H1 (cell line): ENCODE data around the gene RIBC2. TPM values are rescaled to one million over a fixed set of nuclear protein-coding genes. Genes with fewer than 3 reads are reported as not detected.

ENCODE experiments used
- CTCF ChIA-PET: fragments of 300-600 bp; sonication (Branson Sonifier 250); formaldehyde crosslinking; loops from one replicate; lab custom pipeline; 2021; ENCODE audit not compliant: partially characterized antibody; lab: Charles Lee
- POLR2A ChIA-PET: fragments of 300-600 bp; sonication (Branson Sonifier 250); formaldehyde crosslinking; loops from one replicate; lab custom pipeline; 2021; ENCODE audit warnings: inconsistent platforms; ENCODE audit not compliant: partially characterized antibody; lab: Charles Lee
- DNase-seq, 2 experiments: peaks; one replicate each; pipeline versions ENCODE4 v3.0.0 to v3.0.0-alpha.2; 2010 to 2022; ENCODE audit warnings: low spot score in 2 of 2, low read depth in 1 of 2, mixed read lengths in 1 of 2
- FAIRE-seq: peaks from 2 replicates; lab custom pipeline; 2011; peaks lifted over from hg19 to GRCh38; lab: Jason Lieb, UNC
- H2AFZ ChIP-seq: 2 replicates; pipeline ENCODE4 v1.8.1; 2012; ENCODE audit warnings: low read length, inconsistent platforms
- H2AK5ac ChIP-seq: 2 replicates; pipeline ENCODE4 v1.6.1; 2013; ENCODE audit warnings: low read depth, low read length
- H2BK120ac ChIP-seq: replicated peaks from 2 replicates; pipeline ENCODE3; 2013; ENCODE audit warnings: low read depth, low read length, inconsistent platforms
- H2BK12ac ChIP-seq: 2 replicates; pipeline ENCODE4 v1.6.1; 2013; ENCODE audit warnings: low read depth, low read length
- H2BK15ac ChIP-seq: 2 replicates; pipeline ENCODE4 v1.6.1; 2013; ENCODE audit warnings: low read length
- H2BK20ac ChIP-seq: 2 replicates; pipeline ENCODE4 v1.6.1; 2013; ENCODE audit warnings: low read length
- H2BK5ac ChIP-seq: 2 replicates; pipeline ENCODE4 v1.6.1; 2013; ENCODE audit warnings: low read depth, low read length
- H3K14ac ChIP-seq: 2 replicates; pipeline ENCODE4 v1.6.1; 2013; ENCODE audit warnings: inconsistent platforms; ENCODE audit not compliant: insufficient read length
- H3K18ac ChIP-seq: 2 replicates; pipeline ENCODE4 v1.6.1; 2013; ENCODE audit warnings: low read length; ENCODE audit errors: extremely low read depth
- H3K23ac ChIP-seq: 2 replicates; pipeline ENCODE4 v1.6.1; 2013; ENCODE audit warnings: inconsistent platforms; ENCODE audit not compliant: insufficient read length
- H3K23me2 ChIP-seq: 2 replicates; pipeline ENCODE4 v1.6.1; 2013; ENCODE audit warnings: low read depth, low read length
- H3K27ac ChIP-seq: 2 replicates; pipeline ENCODE4 v1.6.1; 2011; ENCODE audit warnings: low read depth, low read length, inconsistent platforms
- H3K27me3 ChIP-seq, 4 experiments: replicated peaks in 1 of 4; 1 replicate in 1 of 4; 2 replicates in 3 of 4; pipeline versions ENCODE4 v1.6.1 to v1.8.1; 2011 to 2013; ENCODE audit warnings: low read length in 3 of 4, mild to moderate bottlenecking in 3 of 4, inconsistent platforms in 2 of 4, mixed read lengths in 2 of 4, moderate library complexity in 1 of 4; ENCODE audit not compliant: control insufficient read depth in 3 of 4, insufficient read depth in 3 of 4; ENCODE audit errors: extremely low read depth in 1 of 4
- H3K36me3 ChIP-seq, 4 experiments: 2 replicates each; pipeline versions ENCODE4 v1.6.1 to v1.8.1; 2011 to 2013; ENCODE audit warnings: mild to moderate bottlenecking in 4 of 4, low read length in 3 of 4, moderate library complexity in 2 of 4, control low read depth in 1 of 4, inconsistent platforms in 1 of 4; ENCODE audit not compliant: insufficient read depth in 4 of 4, control insufficient read depth in 2 of 4
- H3K4ac ChIP-seq: replicated peaks from 2 replicates; pipeline ENCODE3; 2013; ENCODE audit warnings: low read length, low read depth, mixed read lengths, inconsistent platforms; ENCODE audit not compliant: insufficient read length
- H3K4me1 ChIP-seq, 4 experiments: replicated peaks in 1 of 4; 1 replicate in 1 of 4; 2 replicates in 3 of 4; pipeline versions ENCODE4 v1.6.1 to v1.8.1; 2011 to 2013; ENCODE audit warnings: low read length in 3 of 4, inconsistent platforms in 2 of 4, mixed read lengths in 1 of 4; ENCODE audit not compliant: insufficient read depth in 4 of 4, control insufficient read depth in 3 of 4
- H3K4me2 ChIP-seq, 2 experiments: 2 replicates each; pipeline versions ENCODE4 v1.6.1 to v1.8.1; 2011 to 2013; ENCODE audit warnings: low read depth in 2 of 2, low read length in 2 of 2, control low read depth in 1 of 2, inconsistent platforms in 1 of 2, mild to moderate bottlenecking in 1 of 2; ENCODE audit not compliant: insufficient read depth in 1 of 2
- H3K4me3 ChIP-seq, 4 experiments: fragments of 200-600, 300-600 bp in 1 of 4; sonication (generic), shearing (Covaris generic), sonication (Bioruptor Twin) in 1 of 4; 2 replicates each; pipeline versions ENCODE4 v1.5.1 to v1.8.1; 2011 to 2016; ENCODE audit warnings: low read length in 4 of 4, low read depth in 3 of 4, control low read depth in 2 of 4, inconsistent platforms in 2 of 4, mild to moderate bottlenecking in 2 of 4, mixed read lengths in 1 of 4, moderate library complexity in 1 of 4; ENCODE audit not compliant: insufficient read depth in 2 of 4; ENCODE audit errors: extremely low read depth in 1 of 4
- H3K56ac ChIP-seq: replicated peaks from 2 replicates; pipeline ENCODE3; 2013; ENCODE audit warnings: low read depth, mild to moderate bottlenecking, mixed read lengths, low read length, inconsistent platforms; ENCODE audit not compliant: insufficient read length
- H3K79me1 ChIP-seq: 2 replicates; pipeline ENCODE4 v1.6.1; 2013; ENCODE audit warnings: low read depth, low read length, control low read depth
- H3K79me2 ChIP-seq, 2 experiments: 2 replicates each; pipeline versions ENCODE4 v1.6.1 to v1.8.1; 2012 to 2013; ENCODE audit warnings: low read length in 2 of 2, mild to moderate bottlenecking in 2 of 2, inconsistent platforms in 1 of 2; ENCODE audit not compliant: insufficient read depth in 2 of 2, control insufficient read depth in 1 of 2
- H3K9ac ChIP-seq, 4 experiments: replicated peaks in 1 of 4; 1 replicate in 1 of 4; 2 replicates in 3 of 4; pipeline versions ENCODE4 v1.6.1 to v1.8.1; 2011 to 2013; ENCODE audit warnings: low read depth in 3 of 4, low read length in 3 of 4, control low read depth in 2 of 4, mild to moderate bottlenecking in 2 of 4, moderate library complexity in 2 of 4, inconsistent platforms in 1 of 4; ENCODE audit errors: extremely low read depth in 1 of 4
- H3K9me3 ChIP-seq, 2 experiments: 2 replicates each; pipeline versions ENCODE4 v1.6.1 to v1.8.1; 2012 to 2013; ENCODE audit warnings: mild to moderate bottlenecking in 2 of 2, moderate library complexity in 2 of 2, control low read depth in 1 of 2, inconsistent platforms in 1 of 2, low read depth in 1 of 2, low read length in 1 of 2, mixed read lengths in 1 of 2; ENCODE audit not compliant: insufficient read depth in 2 of 2
- H4K20me1 ChIP-seq, 2 experiments: replicated peaks in 1 of 2; 2 replicates each; pipeline versions ENCODE3 to v1.8.1; 2011 to 2013; ENCODE audit warnings: inconsistent platforms in 2 of 2, low read length in 2 of 2, mild to moderate bottlenecking in 1 of 2; ENCODE audit not compliant: insufficient read depth in 2 of 2, control insufficient read depth in 1 of 2
- H4K5ac ChIP-seq: 2 replicates; pipeline ENCODE4 v1.6.1; 2013; ENCODE audit warnings: low read length, low read depth, mixed read lengths, inconsistent platforms; ENCODE audit not compliant: insufficient read length
- H4K8ac ChIP-seq: 2 replicates; pipeline ENCODE4 v1.8.0; 2013; ENCODE audit warnings: mild to moderate bottlenecking, moderate library complexity, low read length, inconsistent platforms; ENCODE audit not compliant: insufficient read depth; ENCODE audit errors: extremely low read depth
- H4K91ac ChIP-seq: replicated peaks from 2 replicates; pipeline ENCODE3; 2013; ENCODE audit warnings: low read length, mixed read lengths, inconsistent platforms; ENCODE audit not compliant: insufficient read length
- CHD2 ChIP-seq: IDR thresholded peaks from 2 replicates; pipeline ENCODE4 v1.6.1; 2012; ENCODE audit warnings: low read length, improper control_type of control experiment
- SIRT6 ChIP-seq: IDR thresholded peaks from one replicate; pipeline ENCODE4 v1.7.1; 2012; ENCODE audit warnings: low read length, inconsistent platforms
- WGBS, 2 experiments: shearing (Covaris generic) in 1 of 2; methylation state at CpG; one replicate each; pipeline versions ENCODE4 v1.1.6 to v1.1.7; 2013 to 2015; ENCODE audit warnings: low lambda C conversion rate in 2 of 2, mixed read lengths in 2 of 2, inconsistent platforms in 1 of 2, low coverage in 1 of 2, missing lambda C conversion rate in 1 of 2; ENCODE audit not compliant: insufficient replicate concordance in 2 of 2, insufficient coverage in 1 of 2, insufficient read length in 1 of 2; ENCODE audit errors: extremely low coverage in 1 of 2, missing lambda C conversion rate in 1 of 2; 5-methylcytosine and 5-hydroxymethylcytosine counted together
- polyA plus RNA-seq, 7 experiments: library from polyadenylated mRNA; depleted of rRNA in 3 of 7; stranded (reverse) in 5 of 7; unstranded in 2 of 7; fragments of >200 nt in 5 of 7; fragments of 200-250 nt in 2 of 7; gene quantifications; 1 replicate in 5 of 7; 2 replicates in 1 of 7; 4 replicates in 1 of 7; pipeline versions ENCODE4 v1.2.1 to v1.2.3, GENCODE V29; 2011 to 2013; ENCODE audit warnings: missing spikeins in 2 of 7, mixed read lengths in 2 of 7
- total RNA-seq: library from RNA; stranded (reverse); fragmentation: NEBNext Ultra II Directional; extraction: Animal tissue kit (Norgen Biotek cat#: 25700); gene quantifications from 2 replicates; pipeline ENCODE4 v1.2.1, GENCODE V29; 2021
- TF ChIP-seq, protein P1 (sequence below), 3 experiments: IDR thresholded peaks; 1 replicate in 2 of 3; 2 replicates in 1 of 3; pipeline versions ENCODE4 v1.5.1 to v1.6.1; 2011; ENCODE audit warnings: low read length in 3 of 3, mild to moderate bottlenecking in 3 of 3, inconsistent platforms in 2 of 3, low read depth in 1 of 3, moderate library complexity in 1 of 3; ENCODE audit not compliant: insufficient read depth in 1 of 3; ENCODE audit errors: control extremely low read depth in 1 of 3

Gene RIBC2
- total and polyA plus RNA-seq, 2 of the 8 experiments (the other 6 are each of a cell fraction or from before 2014, with no cell fraction given) = 0.79 to 2.1 TPM

- Histone ChIP-seq H2BK5ac (no peak overlapping the region), H3K4me1 (no peaks in the 10 kb centered on the region), H2BK15ac (no peak overlapping the region), H3K27ac (no peak overlapping the region), H4K5ac (no peak overlapping the region), H2BK12ac (no peak overlapping the region), H2AFZ (no peak overlapping the region), H3K23ac (no peak overlapping the region), H3K27me3 (no peaks in the 10 kb centered on the region; a peak in 1 of 7 replicates), H3K23me2 (no peaks in the 10 kb centered on the region), H4K20me1 (no peaks in the 10 kb centered on the region), H3K14ac (no peak overlapping the region), H2BK20ac (no peak overlapping the region), H3K79me2 (no peaks in the 10 kb centered on the region), H2AK5ac (no peak overlapping the region), H3K36me3 (no peaks in the 10 kb centered on the region), H3K79me1 (peaks cover 3% of the 10 kb centered on the region; the same call in 1 of the 2 replicates), H3K4me3 (no peak overlapping the region), H3K18ac (no peak overlapping the region), H3K4me2 (no peak overlapping the region), H3K9me3 (peaks cover 5 to 6% of the 10 kb centered on the region in 2 experiments; a peak in 2 of 4 replicates), H3K4ac (no peak overlapping the region), H3K9ac (no peak overlapping the region), H3K56ac (no peak overlapping the region), H2BK120ac (no peak overlapping the region), H4K91ac (no peak overlapping the region), H4K8ac (no peak overlapping the region)
- ChIA-PET CTCF (no interaction called here), POLR2A (interaction anchor here (1.0 kb wide), 1 partner anchor 24 kb away, joined by 3 read pairs; no protein-coding TSS in a partner anchor)
- DNase-seq (no peak), FAIRE-seq (no peak)
- WGBS, 2 experiments = 88% methylated on average over 3 of the region's 3 CpGs; no CpG with 5 or more reads in 1 of the 2 experiments
- TF ChIP-seq CHD2 (0 out of 2 replicates have a peak, but pooled peaks have one; percentile 21), SIRT6 (no peak)
- TF ChIP-seq, protein P1, sequence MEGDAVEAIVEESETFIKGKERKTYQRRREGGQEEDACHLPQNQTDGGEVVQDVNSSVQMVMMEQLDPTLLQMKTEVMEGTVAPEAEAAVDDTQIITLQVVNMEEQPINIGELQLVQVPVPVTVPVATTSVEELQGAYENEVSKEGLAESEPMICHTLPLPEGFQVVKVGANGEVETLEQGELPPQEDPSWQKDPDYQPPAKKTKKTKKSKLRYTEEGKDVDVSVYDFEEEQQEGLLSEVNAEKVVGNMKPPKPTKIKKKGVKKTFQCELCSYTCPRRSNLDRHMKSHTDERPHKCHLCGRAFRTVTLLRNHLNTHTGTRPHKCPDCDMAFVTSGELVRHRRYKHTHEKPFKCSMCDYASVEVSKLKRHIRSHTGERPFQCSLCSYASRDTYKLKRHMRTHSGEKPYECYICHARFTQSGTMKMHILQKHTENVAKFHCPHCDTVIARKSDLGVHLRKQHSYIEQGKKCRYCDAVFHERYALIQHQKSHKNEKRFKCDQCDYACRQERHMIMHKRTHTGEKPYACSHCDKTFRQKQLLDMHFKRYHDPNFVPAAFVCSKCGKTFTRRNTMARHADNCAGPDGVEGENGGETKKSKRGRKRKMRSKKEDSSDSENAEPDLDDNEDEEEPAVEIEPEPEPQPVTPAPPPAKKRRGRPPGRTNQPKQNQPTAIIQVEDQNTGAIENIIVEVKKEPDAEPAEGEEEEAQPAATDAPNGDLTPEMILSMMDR (IDR thresholded peaks at IDR 0.05; ENCODE audit: control extremely low read depth in 1 of 3, insufficient read depth in 1 of 3, low read depth in 1 of 3, low read length in 3 of 3) = no peak
Observed at GRCh38 chr22:45480717-45481116, 67.2 kb downstream of the RIBC2 start.
